Panc1 (cell line): ENCODE data around the gene FAM131A.

Experiments
- SIN3A ChIP-seq: IDR thresholded peaks from 2 replicates; pipeline ENCODE4 v1.6.1; 2012; ENCODE audit warnings: low read depth, mild to moderate bottlenecking, low read length, moderate library complexity, borderline replicate concordance; ENCODE audit not compliant: insufficient read depth
- TF ChIP-seq, protein P1 (sequence below): fragments of 450-650 bp; IDR thresholded peaks from 2 replicates; pipeline ENCODE4 v1.5.1; 2017; ENCODE audit warnings: mild to moderate bottlenecking

- TF ChIP-seq, protein P1, sequence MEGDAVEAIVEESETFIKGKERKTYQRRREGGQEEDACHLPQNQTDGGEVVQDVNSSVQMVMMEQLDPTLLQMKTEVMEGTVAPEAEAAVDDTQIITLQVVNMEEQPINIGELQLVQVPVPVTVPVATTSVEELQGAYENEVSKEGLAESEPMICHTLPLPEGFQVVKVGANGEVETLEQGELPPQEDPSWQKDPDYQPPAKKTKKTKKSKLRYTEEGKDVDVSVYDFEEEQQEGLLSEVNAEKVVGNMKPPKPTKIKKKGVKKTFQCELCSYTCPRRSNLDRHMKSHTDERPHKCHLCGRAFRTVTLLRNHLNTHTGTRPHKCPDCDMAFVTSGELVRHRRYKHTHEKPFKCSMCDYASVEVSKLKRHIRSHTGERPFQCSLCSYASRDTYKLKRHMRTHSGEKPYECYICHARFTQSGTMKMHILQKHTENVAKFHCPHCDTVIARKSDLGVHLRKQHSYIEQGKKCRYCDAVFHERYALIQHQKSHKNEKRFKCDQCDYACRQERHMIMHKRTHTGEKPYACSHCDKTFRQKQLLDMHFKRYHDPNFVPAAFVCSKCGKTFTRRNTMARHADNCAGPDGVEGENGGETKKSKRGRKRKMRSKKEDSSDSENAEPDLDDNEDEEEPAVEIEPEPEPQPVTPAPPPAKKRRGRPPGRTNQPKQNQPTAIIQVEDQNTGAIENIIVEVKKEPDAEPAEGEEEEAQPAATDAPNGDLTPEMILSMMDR = no peak
- no peak for TF ChIP-seq SIN3A
These were observed 40.8 kb upstream of the FAM131A start for GRCh38 chr3:184296616-184297015.
